ENCODE measurements around the gene JDP2.
A peak's percentile ranks its signal among the peaks of the same experiment; 100 is the strongest.

JDP2 gene

DNA sequence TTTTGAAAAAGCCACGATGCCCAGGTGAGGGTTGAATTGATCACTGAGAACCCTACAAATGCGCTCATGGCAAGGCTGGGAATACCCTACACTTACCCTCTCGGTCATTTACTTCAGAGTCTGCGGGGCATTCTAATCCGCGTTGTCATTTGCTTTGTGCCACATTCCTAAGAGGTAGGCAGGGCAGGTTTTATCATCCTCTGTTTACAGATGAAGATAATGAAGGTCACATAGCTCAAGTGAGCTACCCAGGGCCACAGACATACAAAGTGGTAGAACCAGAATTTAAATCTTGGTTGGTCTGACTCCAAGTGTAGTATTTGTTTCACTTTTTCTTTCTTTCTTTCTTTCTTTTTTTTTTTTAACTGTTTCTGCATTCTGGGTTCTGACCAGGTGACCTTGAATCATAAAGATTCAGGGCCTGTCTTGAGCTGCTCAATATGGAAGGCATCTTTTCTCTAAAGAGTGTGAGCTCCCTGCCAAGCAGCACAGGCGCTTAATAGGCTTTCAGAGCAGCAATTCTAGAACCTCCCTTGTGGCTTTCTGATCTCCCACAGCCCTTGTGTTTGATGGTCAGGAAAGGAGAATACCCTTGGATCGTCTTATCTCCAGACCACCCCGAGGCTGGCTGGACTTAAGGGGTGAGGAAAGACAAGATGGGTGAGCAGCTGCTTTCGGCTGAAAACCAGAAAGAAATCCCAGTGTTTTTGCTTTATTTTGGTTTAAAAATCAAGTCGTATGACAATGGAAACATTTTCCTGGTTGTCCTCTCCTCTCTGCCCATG is 93.8 kb downstream of the JDP2 start:
- Histone ChIP-seq H3K9me2 (replicated peaks; ENCODE audit: insufficient read depth, low read length) (no peaks in the 10 kb centered on the region), H3K4me3 (ENCODE audit: insufficient read depth, low read length, poor library complexity, severe bottlenecking) (peak overlapping the region; percentile 62), H3K79me2 (ENCODE audit: insufficient read depth, low read length) (peaks cover 18% of the 10 kb centered on the region), H3K27me3 (ENCODE audit: low read length) (no peaks in the 10 kb centered on the region), H3K36me3 (ENCODE audit: low read length) (no peaks in the 10 kb centered on the region), H3K27ac (ENCODE audit: low read depth, low read length) (peak overlapping the region; percentile 29), H3F3A (ENCODE audit: insufficient read depth) (0 out of 2 replicates have a peak, but pooled peaks cover 10% of the 10 kb centered on the region), H4K20me1 (ENCODE audit: low read depth, low read length) (no peaks in the 10 kb centered on the region), H2AFZ (ENCODE audit: low read depth, low read length, severe bottlenecking) (peak overlapping the region; percentile 38), H3K4me2 (ENCODE audit: low read depth, low read length, poor library complexity, severe bottlenecking) (peak overlapping the region; percentile 80), H3K9ac (ENCODE audit: low read length) (peak overlapping the region; percentile 62), H3K9me3 (ENCODE audit: insufficient read depth, low read length) (no peaks in the 10 kb centered on the region)
- TF ChIP-seq, protein P1, sequence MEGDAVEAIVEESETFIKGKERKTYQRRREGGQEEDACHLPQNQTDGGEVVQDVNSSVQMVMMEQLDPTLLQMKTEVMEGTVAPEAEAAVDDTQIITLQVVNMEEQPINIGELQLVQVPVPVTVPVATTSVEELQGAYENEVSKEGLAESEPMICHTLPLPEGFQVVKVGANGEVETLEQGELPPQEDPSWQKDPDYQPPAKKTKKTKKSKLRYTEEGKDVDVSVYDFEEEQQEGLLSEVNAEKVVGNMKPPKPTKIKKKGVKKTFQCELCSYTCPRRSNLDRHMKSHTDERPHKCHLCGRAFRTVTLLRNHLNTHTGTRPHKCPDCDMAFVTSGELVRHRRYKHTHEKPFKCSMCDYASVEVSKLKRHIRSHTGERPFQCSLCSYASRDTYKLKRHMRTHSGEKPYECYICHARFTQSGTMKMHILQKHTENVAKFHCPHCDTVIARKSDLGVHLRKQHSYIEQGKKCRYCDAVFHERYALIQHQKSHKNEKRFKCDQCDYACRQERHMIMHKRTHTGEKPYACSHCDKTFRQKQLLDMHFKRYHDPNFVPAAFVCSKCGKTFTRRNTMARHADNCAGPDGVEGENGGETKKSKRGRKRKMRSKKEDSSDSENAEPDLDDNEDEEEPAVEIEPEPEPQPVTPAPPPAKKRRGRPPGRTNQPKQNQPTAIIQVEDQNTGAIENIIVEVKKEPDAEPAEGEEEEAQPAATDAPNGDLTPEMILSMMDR (IDR thresholded peaks at IDR 0.05; ENCODE audit: insufficient read depth, low read length, poor library complexity, severe bottlenecking) = no peak
- no peak for TF ChIP-seq EZH2phosphoT487 (conservative IDR thresholded peaks at IDR 0.05; ENCODE audit: low read length)

DNA sequence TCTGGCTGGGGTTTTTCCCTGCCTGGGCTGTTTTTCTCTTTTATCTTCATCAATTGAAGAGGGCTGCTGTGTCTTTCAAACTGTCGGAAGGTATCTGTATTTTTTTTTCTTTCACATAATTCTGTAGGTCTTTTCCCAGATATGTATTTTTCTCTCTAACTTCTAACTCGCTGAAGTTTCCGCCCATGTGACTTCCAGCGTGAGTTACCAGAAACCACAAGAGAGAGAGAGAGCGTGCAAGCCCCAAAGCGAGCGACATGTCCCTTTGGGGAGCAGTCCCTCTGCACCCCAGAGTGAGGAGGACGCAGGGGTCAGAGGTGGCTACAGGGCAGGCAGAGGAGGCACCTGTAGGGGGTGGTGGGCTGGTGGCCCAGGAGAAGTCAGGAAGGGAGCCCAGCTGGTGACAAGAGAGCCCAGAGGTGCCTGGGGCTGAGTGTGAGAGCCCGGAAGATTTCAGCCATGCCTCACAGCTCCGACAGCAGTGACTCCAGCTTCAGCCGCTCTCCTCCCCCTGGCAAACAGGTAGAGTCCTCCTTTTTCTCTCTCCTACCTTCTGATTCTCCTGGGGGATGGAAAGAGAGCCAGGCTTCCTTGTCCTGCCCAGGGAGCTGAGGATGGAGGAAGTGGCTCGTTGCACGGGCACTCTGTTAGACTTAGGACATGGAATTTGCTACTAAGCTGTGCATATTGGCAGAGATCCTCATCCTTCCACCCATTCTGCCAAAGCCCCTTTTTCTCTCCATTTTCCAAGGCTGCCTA is 94.6 kb downstream of the JDP2 start, which contains the start of gene BATF:
Gene BATF (plus strand): TSS at position 246 of the 759 bp plus-strand sequence. CDS start 214 bp downstream, at position 460.
- no peaks in the 10 kb centered on the region for H3K36me3 ChIP-seq (ENCODE audit: low read length)
- TF ChIP-seq, protein P1 (IDR thresholded peaks at IDR 0.05; ENCODE audit: insufficient read depth, low read length, poor library complexity, severe bottlenecking) = no peak
- no peak for TF ChIP-seq EZH2phosphoT487 (conservative IDR thresholded peaks at IDR 0.05; ENCODE audit: low read length)
- H3K9me3 ChIP-seq (ENCODE audit: insufficient read depth, low read length) = no peaks in the 10 kb centered on the region
- peak within 1 kb of the TSS; percentile 29 for H3K27ac ChIP-seq (ENCODE audit: low read depth, low read length)
- peak within 1 kb of the TSS; percentile 62 for H3K4me3 ChIP-seq (ENCODE audit: insufficient read depth, low read length, poor library complexity, severe bottlenecking)
- peaks cover 18% of the 10 kb centered on the region for H3K79me2 ChIP-seq (ENCODE audit: insufficient read depth, low read length)
- peak within 1 kb of the TSS; percentile 38 for H2AFZ ChIP-seq (ENCODE audit: low read depth, low read length, severe bottlenecking)
- H3K9ac ChIP-seq (ENCODE audit: low read length) = peak within 1 kb of the TSS; percentile 62
- no peaks in the 10 kb centered on the region for H3K27me3 ChIP-seq (ENCODE audit: low read length)
- H4K20me1 ChIP-seq (ENCODE audit: low read depth, low read length) = no peaks in the 10 kb centered on the region
- H3K4me2 ChIP-seq (ENCODE audit: low read depth, low read length, poor library complexity, severe bottlenecking) = peak within 1 kb of the TSS; percentile 80
- H3F3A ChIP-seq (ENCODE audit: insufficient read depth) = 0 out of 2 replicates have a peak, but pooled peaks cover 10% of the 10 kb centered on the region
- H3K9me2 ChIP-seq (replicated peaks; ENCODE audit: insufficient read depth, low read length) = no peaks in the 10 kb centered on the region

DNA sequence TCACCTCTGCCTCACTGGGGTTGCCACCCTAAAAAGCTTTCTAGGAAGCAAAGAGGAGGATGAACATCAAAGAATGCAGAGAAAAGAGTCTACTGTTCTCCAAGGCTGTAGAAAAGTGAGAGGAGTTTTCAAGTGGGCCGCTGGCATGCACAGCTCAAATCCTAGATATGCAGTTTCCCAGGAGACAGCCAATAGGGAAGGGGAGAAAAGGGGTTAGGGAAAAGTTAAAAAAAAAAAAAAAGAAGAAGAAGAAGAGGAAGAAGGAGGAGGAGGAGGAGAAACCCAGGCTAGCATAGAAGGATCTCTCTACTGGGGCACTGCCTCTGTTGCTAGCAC is 95.1 kb downstream of the JDP2 start:
- no peaks in the 10 kb centered on the region for H3K36me3 ChIP-seq (ENCODE audit: low read length)
- H3K4me2 ChIP-seq (ENCODE audit: low read depth, low read length, poor library complexity, severe bottlenecking) = peak overlapping the region; percentile 80
- TF ChIP-seq EZH2phosphoT487 (conservative IDR thresholded peaks at IDR 0.05; ENCODE audit: low read length) = no peak
- H3K79me2 ChIP-seq (ENCODE audit: insufficient read depth, low read length) = peaks cover 18% of the 10 kb centered on the region
- peak overlapping the region; percentile 62 for H3K9ac ChIP-seq (ENCODE audit: low read length)
- H2AFZ ChIP-seq (ENCODE audit: low read depth, low read length, severe bottlenecking) = peak overlapping the region; percentile 38
- no peaks in the 10 kb centered on the region for H3K9me2 ChIP-seq (replicated peaks; ENCODE audit: insufficient read depth, low read length)
- no peaks in the 10 kb centered on the region for H3K27me3 ChIP-seq (ENCODE audit: low read length)
- 0 out of 2 replicates have a peak, but pooled peaks cover 10% of the 10 kb centered on the region for H3F3A ChIP-seq (ENCODE audit: insufficient read depth)
- peak overlapping the region; percentile 62 for H3K4me3 ChIP-seq (ENCODE audit: insufficient read depth, low read length, poor library complexity, severe bottlenecking)
- H4K20me1 ChIP-seq (ENCODE audit: low read depth, low read length) = no peaks in the 10 kb centered on the region
- no peaks in the 10 kb centered on the region for H3K9me3 ChIP-seq (ENCODE audit: insufficient read depth, low read length)
- H3K27ac ChIP-seq (ENCODE audit: low read depth, low read length) = peak overlapping the region; percentile 29

Measured in SU-DHL-6 (cell line).